Activated T-cell treated with anti-CD3 and anti-CD28 coated beads, Interleukin-2, amount 50 U/mL, for 24 hours (primary cell): Measurements from ENCODE around the gene DNAAF9.
A peak's percentile ranks its signal among the peaks of the same experiment; 100 is the strongest.

Experiments used
- DNase-seq: peaks from one replicate; pipeline ENCODE4 v3.0.0-alpha.2; 2020
- H3K27ac Mint-ChIP-seq: 2 replicates; pipeline ENCODE4 v1.8.0; 2020; ENCODE audit warnings: mild to moderate bottlenecking, mixed read lengths
- H3K27me3 Mint-ChIP-seq: 2 replicates; pipeline ENCODE4 v1.8.0; 2020; ENCODE audit warnings: mixed read lengths
- H3K36me3 Mint-ChIP-seq: 2 replicates; pipeline ENCODE4 v1.8.0; 2020; ENCODE audit warnings: low read depth, mixed read lengths
- H3K4me1 Mint-ChIP-seq: 2 replicates; pipeline ENCODE4 v1.8.0; 2020; ENCODE audit warnings: low read depth, mixed read lengths
- H3K4me3 Mint-ChIP-seq: 2 replicates; pipeline ENCODE4 v1.8.0; 2020; ENCODE audit warnings: mild to moderate bottlenecking, moderate library complexity, mixed read lengths
- H3K9me3 Mint-ChIP-seq: 2 replicates; pipeline ENCODE4 v1.8.0; 2020; ENCODE audit warnings: mixed read lengths

Gene DNAAF9

GRCh38 chr20:3403741-3404140, 3.7 kb downstream of the DNAAF9 start:
- H3K4me1 Mint-ChIP-seq: peaks cover 32% of the 10 kb centered on the region
- no peak overlapping the region for H3K27ac Mint-ChIP-seq
- DNase-seq: no peak
- H3K27me3 Mint-ChIP-seq: peaks cover 9% of the 10 kb centered on the region
- H3K36me3 Mint-ChIP-seq: peaks cover 2% of the 10 kb centered on the region
- no peaks in the 10 kb centered on the region for H3K9me3 Mint-ChIP-seq
- no peak overlapping the region for H3K4me3 Mint-ChIP-seq

GRCh38 chr20:3402453-3402852, 5.0 kb downstream of the DNAAF9 start:
- H3K27ac Mint-ChIP-seq: no peak overlapping the region
- DNase-seq: no peak
- H3K9me3 Mint-ChIP-seq: no peaks in the 10 kb centered on the region
- H3K36me3 Mint-ChIP-seq: no peaks in the 10 kb centered on the region
- H3K4me1 Mint-ChIP-seq: peaks cover 24% of the 10 kb centered on the region
- H3K4me3 Mint-ChIP-seq: no peak overlapping the region
- peaks cover 9% of the 10 kb centered on the region for H3K27me3 Mint-ChIP-seq

GRCh38 chr20:3400260-3401155, 7.0 kb downstream of the DNAAF9 start:
- Mint-ChIP-seq H3K27ac (no peak overlapping the region), H3K27me3 (no peaks in the 10 kb centered on the region), H3K9me3 (peaks cover 4% of the 10 kb centered on the region), H3K4me1 (peaks cover 9% of the 10 kb centered on the region), H3K36me3 (no peaks in the 10 kb centered on the region), H3K4me3 (no peak overlapping the region)
- no peak for DNase-seq

GRCh38 chr20:3398681-3399252, 8.7 kb downstream of the DNAAF9 start:
- no peaks in the 10 kb centered on the region for H3K36me3 Mint-ChIP-seq
- no peaks in the 10 kb centered on the region for H3K4me1 Mint-ChIP-seq
- H3K27ac Mint-ChIP-seq: no peak overlapping the region
- no peak overlapping the region for H3K4me3 Mint-ChIP-seq
- no peak for DNase-seq
- H3K27me3 Mint-ChIP-seq: no peaks in the 10 kb centered on the region
- H3K9me3 Mint-ChIP-seq: peaks cover 4% of the 10 kb centered on the region

- Mint-ChIP-seq H3K36me3 (no peaks in the 10 kb centered on the region), H3K4me1 (no peaks in the 10 kb centered on the region), H3K4me3 (no peak overlapping the region), H3K9me3 (peaks cover 4% of the 10 kb centered on the region), H3K27ac (no peak overlapping the region), H3K27me3 (no peaks in the 10 kb centered on the region)
- no peak for DNase-seq
These were observed 11.0 kb downstream of the DNAAF9 start for GRCh38 chr20:3396492-3396891.

GRCh38 chr20:3392756-3393155, 14.7 kb downstream of the DNAAF9 start:
- DNase-seq: no peak
- H3K27ac Mint-ChIP-seq: no peak overlapping the region
- H3K9me3 Mint-ChIP-seq: peaks cover 4% of the 10 kb centered on the region
- H3K36me3 Mint-ChIP-seq: no peaks in the 10 kb centered on the region
- H3K27me3 Mint-ChIP-seq: no peaks in the 10 kb centered on the region
- H3K4me3 Mint-ChIP-seq: no peak overlapping the region
- H3K4me1 Mint-ChIP-seq: peaks cover 9% of the 10 kb centered on the region

- Mint-ChIP-seq H3K27ac (no peak overlapping the region), H3K4me1 (peaks cover 11% of the 10 kb centered on the region), H3K27me3 (no peaks in the 10 kb centered on the region), H3K36me3 (no peaks in the 10 kb centered on the region), H3K9me3 (peaks cover 5% of the 10 kb centered on the region), H3K4me3 (no peak overlapping the region)
- DNase-seq: no peak
These were observed 16.6 kb downstream of the DNAAF9 start for GRCh38 chr20:3390759-3391425.

- H3K9me3 Mint-ChIP-seq: peaks cover 8% of the 10 kb centered on the region
- peak overlapping the region; percentile 43 for H3K4me3 Mint-ChIP-seq
- H3K4me1 Mint-ChIP-seq: peaks cover 33% of the 10 kb centered on the region
- peak overlapping the region; percentile 95 for H3K27ac Mint-ChIP-seq
- H3K27me3 Mint-ChIP-seq: no peaks in the 10 kb centered on the region
- peak; percentile 50 for DNase-seq
- peaks cover 11% of the 10 kb centered on the region for H3K36me3 Mint-ChIP-seq
These were observed 23.5 kb downstream of the DNAAF9 start for GRCh38 chr20:3383878-3384495.

GRCh38 chr20:3382836-3383235, 24.6 kb downstream of the DNAAF9 start:
- H3K36me3 Mint-ChIP-seq: peaks cover 13% of the 10 kb centered on the region
- no peak overlapping the region for H3K4me3 Mint-ChIP-seq
- peaks cover 31% of the 10 kb centered on the region for H3K4me1 Mint-ChIP-seq
- peaks cover 8% of the 10 kb centered on the region for H3K9me3 Mint-ChIP-seq
- no peaks in the 10 kb centered on the region for H3K27me3 Mint-ChIP-seq
- H3K27ac Mint-ChIP-seq: no peak overlapping the region
- no peak for DNase-seq

- DNase-seq: no peak
- peaks cover 5% of the 10 kb centered on the region for H3K9me3 Mint-ChIP-seq
- peaks cover 22% of the 10 kb centered on the region for H3K36me3 Mint-ChIP-seq
- H3K27ac Mint-ChIP-seq: no peak overlapping the region
- no peaks in the 10 kb centered on the region for H3K27me3 Mint-ChIP-seq
- no peak overlapping the region for H3K4me3 Mint-ChIP-seq
- H3K4me1 Mint-ChIP-seq: peaks cover 29% of the 10 kb centered on the region
These were observed 27.0 kb downstream of the DNAAF9 start for GRCh38 chr20:3380228-3381070.

- Mint-ChIP-seq H3K4me3 (no peak overlapping the region), H3K36me3 (peaks cover 36% of the 10 kb centered on the region), H3K9me3 (no peaks in the 10 kb centered on the region), H3K27me3 (no peaks in the 10 kb centered on the region), H3K27ac (no peak overlapping the region), H3K4me1 (peaks cover 10% of the 10 kb centered on the region)
- DNase-seq: no peak
These were observed 29.3 kb downstream of the DNAAF9 start for GRCh38 chr20:3378138-3378537.

- no peak overlapping the region for H3K4me3 Mint-ChIP-seq
- H3K27ac Mint-ChIP-seq: no peak overlapping the region
- no peaks in the 10 kb centered on the region for H3K27me3 Mint-ChIP-seq
- peaks cover 37% of the 10 kb centered on the region for H3K36me3 Mint-ChIP-seq
- no peak for DNase-seq
- peaks cover 7% of the 10 kb centered on the region for H3K4me1 Mint-ChIP-seq
- no peaks in the 10 kb centered on the region for H3K9me3 Mint-ChIP-seq
These were observed 29.8 kb downstream of the DNAAF9 start for GRCh38 chr20:3377644-3378043.

GRCh38 chr20:3374296-3374695, 33.2 kb downstream of the DNAAF9 start:
- Mint-ChIP-seq H3K27me3 (no peaks in the 10 kb centered on the region), H3K27ac (no peak overlapping the region), H3K9me3 (no peaks in the 10 kb centered on the region), H3K4me3 (no peak overlapping the region), H3K4me1 (no peaks in the 10 kb centered on the region), H3K36me3 (peaks cover 35% of the 10 kb centered on the region)
- DNase-seq: no peak

- H3K27me3 Mint-ChIP-seq: no peaks in the 10 kb centered on the region
- no peak overlapping the region for H3K27ac Mint-ChIP-seq
- peaks cover 9% of the 10 kb centered on the region for H3K4me1 Mint-ChIP-seq
- DNase-seq: no peak
- peaks cover 34% of the 10 kb centered on the region for H3K36me3 Mint-ChIP-seq
- no peak overlapping the region for H3K4me3 Mint-ChIP-seq
- no peaks in the 10 kb centered on the region for H3K9me3 Mint-ChIP-seq
These were observed 35.7 kb downstream of the DNAAF9 start for GRCh38 chr20:3371754-3372153.
